HG02885 (cell line): Measurements from ENCODE around the gene ARMS2.

Source experiments
- ATAC-seq: cut with Tn5 transposase; IDR thresholded peaks from one replicate; pipeline ENCODE4 v1.9.1; 2021; ENCODE audit warnings: mild to moderate bottlenecking; ENCODE audit not compliant: unreplicated experiment, poor library complexity

ARMS2 gene

GRCh38 chr10:122468926-122469781 lies 14.7 kb downstream of the ARMS2 start:
- ATAC-seq: no peak

DNA sequence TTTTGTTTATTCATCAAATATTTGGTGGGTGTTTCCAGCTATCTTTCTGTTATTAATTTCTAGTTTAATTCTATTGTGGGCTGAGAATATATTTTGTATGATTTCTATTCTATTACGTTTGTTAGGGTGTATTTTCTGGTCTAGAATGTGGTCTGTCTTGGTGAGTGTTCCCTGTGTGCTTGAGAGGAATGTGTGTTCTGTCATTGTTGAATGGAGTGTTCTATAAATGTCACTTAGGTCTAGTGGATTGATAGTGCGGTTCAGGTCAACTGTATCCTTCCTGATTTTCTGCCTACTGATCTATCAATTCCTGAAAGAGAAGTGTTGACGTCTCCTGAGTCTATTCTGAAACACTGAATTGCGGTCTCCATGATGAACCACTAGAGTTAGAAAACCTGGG lies 15.4 kb downstream of the ARMS2 start:
- ATAC-seq: no peak

DNA sequence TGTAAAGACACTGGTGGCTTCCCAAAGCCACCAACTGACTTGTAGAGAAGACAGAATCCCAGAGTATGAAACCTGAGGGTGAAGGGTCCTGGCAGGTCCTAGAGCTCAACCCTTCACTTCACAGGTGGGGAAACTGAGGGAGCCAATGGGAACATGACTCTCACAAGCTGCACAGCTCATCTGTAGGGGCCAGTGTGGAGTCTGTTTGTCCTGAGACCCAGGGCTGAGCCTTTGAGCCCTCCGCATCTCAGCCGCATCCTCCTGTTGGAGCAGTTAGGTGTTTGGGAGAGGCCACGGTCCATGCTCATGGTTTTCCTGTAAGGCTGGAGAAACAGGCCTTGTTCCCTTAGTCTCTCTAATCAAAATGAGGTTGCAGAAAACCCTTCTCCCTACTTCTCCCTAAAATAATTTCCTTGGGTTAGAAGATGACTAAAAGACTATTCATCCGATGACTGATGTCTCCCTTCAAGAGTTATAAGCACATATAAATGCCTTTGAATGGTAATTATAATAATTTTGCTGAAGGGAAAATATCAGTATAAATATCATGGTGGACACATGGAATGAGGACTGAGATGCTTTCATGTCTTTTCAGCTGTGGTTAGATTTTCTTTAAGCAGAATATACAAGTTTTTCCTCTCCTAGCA lies 17.2 kb downstream of the ARMS2 start:
- no peak for ATAC-seq

GRCh38 chr10:122473116-122473515 lies 18.7 kb downstream of the ARMS2 start:
- no peak for ATAC-seq

DNA sequence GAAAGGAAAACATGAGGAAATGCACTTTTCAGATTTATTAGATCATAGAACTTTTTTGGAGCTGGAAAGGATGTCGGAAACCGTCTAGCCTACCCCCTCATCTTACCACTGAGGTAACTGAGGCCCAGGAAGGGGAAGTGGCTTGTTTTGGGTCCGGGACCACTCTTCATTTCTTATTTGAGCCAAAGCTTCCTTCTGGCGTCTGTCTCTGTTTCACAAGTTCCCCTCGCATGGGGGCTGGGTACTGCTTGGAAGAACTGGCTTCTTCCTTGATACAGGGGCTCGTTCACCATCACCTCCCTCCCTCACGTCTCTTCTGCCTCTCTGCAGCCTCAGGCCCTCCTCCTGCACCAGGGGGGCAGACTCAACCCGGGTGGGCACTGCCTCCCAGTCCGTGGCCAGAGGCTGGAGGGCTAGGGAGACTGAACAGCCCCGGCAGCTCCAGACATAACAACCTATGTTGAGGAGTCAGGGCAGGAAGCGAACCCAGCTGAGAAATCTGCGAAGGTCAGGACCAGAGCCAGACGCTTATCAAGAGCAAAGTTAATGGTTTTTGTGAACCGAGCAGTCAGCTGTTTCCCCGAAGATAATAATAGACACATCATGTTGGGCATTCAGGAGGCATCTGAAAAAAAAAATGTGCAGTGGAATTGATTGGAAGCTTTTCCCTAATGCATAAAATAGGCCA lies 19.8 kb downstream of the ARMS2 start:
- no peak for ATAC-seq

DNA sequence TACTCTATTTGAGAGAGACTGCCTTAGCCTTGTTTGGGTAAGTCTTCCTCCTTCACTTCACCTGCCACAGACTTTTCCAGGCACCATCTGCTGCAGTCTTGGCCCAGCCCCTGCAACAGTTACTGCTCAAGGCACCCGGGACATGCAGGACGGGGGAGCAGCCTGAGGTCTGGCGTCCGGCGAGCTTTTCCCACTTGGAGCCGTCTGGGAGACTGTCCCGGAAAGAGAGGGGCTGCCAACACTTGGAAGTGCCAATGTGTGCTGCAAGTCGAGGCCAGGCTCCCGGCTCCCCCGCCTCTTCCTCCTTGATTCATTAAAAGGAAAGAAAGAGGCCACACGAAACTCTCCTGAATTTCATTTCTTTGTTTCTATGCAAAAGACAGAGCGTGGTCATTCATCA lies 20.6 kb downstream of the ARMS2 start:
- ATAC-seq: no peak

DNA sequence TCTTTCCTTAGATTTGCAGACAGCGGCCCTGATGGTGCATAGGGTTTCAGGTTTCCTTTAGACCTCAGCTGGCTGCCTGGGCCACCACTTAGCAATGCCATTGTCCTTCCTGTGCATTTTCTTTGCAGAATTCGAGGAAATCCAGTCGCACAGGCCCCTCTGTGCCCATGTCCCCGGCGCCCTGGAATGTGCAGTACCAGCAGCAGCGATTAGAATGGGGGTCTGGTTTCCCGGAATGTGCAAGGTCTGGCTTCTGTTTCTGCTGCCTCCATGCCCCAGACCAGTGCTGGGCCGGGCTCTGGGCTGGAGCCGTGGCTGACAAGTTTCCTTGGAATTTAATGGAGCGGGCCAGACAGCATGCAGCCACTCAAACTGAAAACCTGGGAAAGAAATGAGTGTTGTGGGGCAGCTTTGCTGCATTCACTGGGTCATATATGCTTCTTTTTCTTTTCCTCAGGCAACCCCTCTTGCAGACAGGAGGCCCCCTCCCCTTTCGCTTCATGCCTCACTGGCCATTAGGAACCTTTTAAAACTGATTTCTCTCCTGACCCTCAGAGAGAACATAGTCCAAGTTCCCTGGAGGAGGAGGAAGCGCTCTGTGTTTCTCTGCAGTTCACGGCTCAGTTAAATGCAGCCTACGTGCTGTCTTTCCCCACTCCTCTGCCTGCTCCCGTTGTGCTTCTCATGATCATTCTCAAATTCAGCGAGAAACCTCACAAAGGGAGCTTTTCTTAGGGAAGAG lies 21.3 kb downstream of the ARMS2 start:
- ATAC-seq: no peak

- ATAC-seq: no peak
These were observed 21.9 kb downstream of the ARMS2 start for GRCh38 chr10:122476333-122476695.

DNA sequence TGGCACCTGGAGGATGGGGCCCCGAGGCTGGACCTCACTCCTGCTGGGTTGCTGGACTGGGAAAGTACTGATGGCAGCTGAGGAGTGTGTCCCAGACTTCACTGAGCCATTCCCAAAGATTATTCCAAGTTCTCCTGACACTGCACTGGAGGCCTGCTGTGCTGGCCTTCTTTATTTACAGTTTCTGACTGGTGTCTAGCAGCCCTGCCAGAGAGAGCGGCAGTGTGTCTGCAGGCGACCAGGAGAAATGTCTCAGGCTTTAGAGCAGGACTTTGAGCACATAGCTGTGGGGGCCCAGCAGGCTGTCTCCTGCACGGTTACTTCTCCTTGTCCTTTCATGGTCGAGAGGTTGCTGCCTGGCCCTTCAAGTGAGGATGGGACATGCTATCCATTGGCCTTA lies 23.0 kb downstream of the ARMS2 start:
- no peak for ATAC-seq

DNA sequence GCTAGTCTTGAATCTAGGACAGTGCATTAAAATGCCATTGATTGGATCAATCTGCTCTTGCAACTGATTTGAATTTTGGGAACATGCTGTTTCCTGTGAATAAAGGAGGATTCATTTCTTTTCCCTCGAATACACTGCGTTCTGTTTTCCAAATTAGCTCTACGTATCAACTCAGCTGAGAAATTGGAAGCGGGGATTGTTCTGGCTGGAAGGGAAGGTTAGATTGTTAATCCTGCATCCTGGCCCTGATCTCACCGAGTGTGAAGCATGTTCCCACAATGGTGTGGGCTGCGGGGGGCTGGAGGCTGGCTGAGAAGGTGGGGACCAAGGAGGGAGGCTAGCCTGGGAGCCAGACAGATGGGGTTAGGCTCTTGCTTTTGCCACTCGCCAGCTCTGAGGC lies 24.5 kb downstream of the ARMS2 start:
- no peak for ATAC-seq

- ATAC-seq: no peak
These were observed 25.8 kb downstream of the ARMS2 start for GRCh38 chr10:122480146-122480833.

DNA sequence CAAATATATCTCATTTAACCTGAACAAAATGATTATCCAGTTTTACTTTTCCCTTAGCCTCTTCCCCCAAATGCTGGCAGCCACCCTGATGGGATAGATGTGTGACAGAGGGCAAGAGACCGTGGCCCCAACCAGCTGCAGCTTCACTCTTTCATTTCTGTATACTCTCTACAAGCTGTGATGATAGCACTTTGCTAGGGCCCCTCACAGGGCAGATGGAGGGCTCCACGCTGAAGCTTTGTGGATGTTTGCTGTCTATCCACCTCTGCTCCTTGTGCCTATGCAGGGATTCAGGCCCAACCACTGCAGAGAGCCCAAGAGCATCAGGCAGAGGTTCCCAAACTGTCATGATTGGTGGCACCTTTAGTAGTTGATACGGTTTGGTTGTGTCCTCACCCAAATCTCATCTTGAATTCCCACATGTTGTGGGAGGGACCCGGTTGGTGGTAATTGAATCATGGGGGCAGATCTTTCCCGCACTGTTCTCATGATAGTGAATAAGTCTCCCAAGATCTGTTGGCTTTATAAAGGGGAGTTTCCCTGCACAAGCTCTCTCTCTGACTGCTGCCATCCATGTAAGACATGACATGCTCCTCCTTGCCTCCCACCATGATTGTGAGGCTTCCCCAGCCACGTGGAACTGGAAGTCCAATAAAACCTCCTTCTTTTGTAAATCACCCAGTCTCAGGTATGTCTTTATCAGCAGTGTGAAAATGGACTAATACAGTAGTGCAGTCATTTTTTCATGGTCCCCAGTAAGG lies 27.0 kb downstream of the ARMS2 start:
- ATAC-seq: no peak

- no peak for ATAC-seq
These were observed 30.0 kb downstream of the ARMS2 start for GRCh38 chr10:122484276-122485060.

GRCh38 chr10:122485670-122486069 lies 31.2 kb downstream of the ARMS2 start:
- ATAC-seq: no peak

GRCh38 chr10:122486406-122487080 lies 32.1 kb downstream of the ARMS2 start:
- ATAC-seq: no peak

DNA sequence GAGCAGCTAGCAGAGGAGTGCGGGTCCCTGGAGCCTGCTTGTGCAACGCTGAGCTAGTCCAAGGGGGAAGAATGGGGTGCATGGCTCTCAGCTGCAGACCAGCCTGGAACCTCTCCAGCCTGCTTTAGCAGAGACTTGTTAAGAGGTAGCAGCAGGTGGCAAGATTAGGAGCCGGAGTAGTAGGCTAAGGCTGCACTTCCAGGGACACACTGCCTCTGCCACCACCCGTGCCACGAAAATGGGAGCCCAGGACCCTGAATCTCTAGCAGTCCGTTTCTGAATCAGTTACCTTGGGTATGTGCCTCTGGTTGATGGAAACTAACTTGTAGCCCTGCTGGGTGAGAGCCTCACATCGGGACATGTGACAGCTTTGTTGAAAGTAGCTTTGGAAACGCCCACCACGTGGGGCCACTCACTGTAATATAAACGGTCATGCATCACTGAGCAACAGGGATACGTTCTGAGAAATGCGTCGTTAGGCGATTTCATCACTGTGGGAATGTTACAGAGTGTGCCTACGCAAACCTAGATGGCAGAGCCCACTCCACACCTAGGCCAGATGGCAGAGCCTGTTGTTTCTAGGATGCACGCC lies 32.8 kb downstream of the ARMS2 start:
- no peak for ATAC-seq

DNA sequence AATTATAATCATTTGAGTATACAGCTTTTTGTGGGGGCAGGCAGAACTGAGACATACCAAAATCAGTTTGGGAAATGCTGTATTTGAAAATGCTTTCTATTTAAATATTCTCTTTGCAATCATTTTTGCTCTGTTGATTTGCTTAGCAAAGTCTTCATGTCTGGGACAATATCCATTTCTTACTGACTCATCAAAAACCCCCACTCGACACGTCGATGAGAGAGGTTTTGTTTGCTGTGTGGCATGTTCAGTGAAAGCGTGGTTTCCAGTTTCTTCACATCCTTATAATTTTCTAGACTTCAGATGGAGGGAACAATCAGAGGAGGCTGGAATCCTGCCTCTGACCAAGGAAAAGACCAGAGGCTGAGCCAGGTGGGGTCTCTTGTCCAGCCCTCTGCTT lies 35.8 kb downstream of the ARMS2 start:
- ATAC-seq: no peak
